CD14-positive monocyte (primary cell): Measurements from ENCODE around the gene CEP85L. TPM values are rescaled to one million over a fixed set of nuclear protein-coding genes. Genes with fewer than 3 reads are reported as not detected.

ENCODE experiments used
- DNase-seq, 3 donors: peaks; one replicate each; pipeline ENCODE4 v3.0.0-alpha.2; 2011 to 2022
- H2AFZ ChIP-seq: 2 replicates; pipeline ENCODE4 v1.6.0; 2012; ENCODE audit warnings: mild to moderate bottlenecking, low read depth, low read length, inconsistent platforms; ENCODE audit not compliant: insufficient read depth, poor library complexity, severe bottlenecking
- H3K27ac ChIP-seq, 2 donors: 1 replicate in 1 of 2; 2 replicates in 1 of 2; pipeline ENCODE4 v1.5.1; 2012 to 2013; ENCODE audit warnings: low read length in 2 of 2, control low read depth in 1 of 2, inconsistent platforms in 1 of 2, low read depth in 1 of 2, mild to moderate bottlenecking in 1 of 2
- H3K27me3 ChIP-seq, 2 donors: one replicate each; pipeline versions ENCODE4 v1.6.0 to v1.6.1; 2011 to 2013; ENCODE audit warnings: low read length in 2 of 2; ENCODE audit not compliant: control insufficient read depth in 2 of 2, insufficient read depth in 2 of 2
- H3K36me3 ChIP-seq, 2 donors: replicated peaks in 1 of 2; 1 replicate in 1 of 2; 2 replicates in 1 of 2; pipeline versions ENCODE4 v1.5.1 to v1.6.1; 2012 to 2013; ENCODE audit warnings: low read length in 2 of 2, control low read depth in 1 of 2, inconsistent platforms in 1 of 2, mild to moderate bottlenecking in 1 of 2; ENCODE audit not compliant: insufficient read depth in 2 of 2, control insufficient read depth in 1 of 2
- H3K4me1 ChIP-seq, 2 donors: 1 replicate in 1 of 2; 2 replicates in 1 of 2; pipeline versions ENCODE4 v1.5.1 to v1.6.1; 2012 to 2013; ENCODE audit warnings: low read length in 2 of 2, control low read depth in 1 of 2, inconsistent platforms in 1 of 2, mild to moderate bottlenecking in 1 of 2, moderate library complexity in 1 of 2; ENCODE audit not compliant: insufficient read depth in 2 of 2, control insufficient read depth in 1 of 2
- H3K4me2 ChIP-seq: replicated peaks from 2 replicates; pipeline ENCODE3; 2012; ENCODE audit warnings: low read length, moderate library complexity, mild to moderate bottlenecking; ENCODE audit not compliant: poor library complexity, severe bottlenecking; ENCODE audit errors: extremely low read depth
- H3K4me3 ChIP-seq, 3 experiments: fragments of 200-600 bp in 1 of 3; sonication (generic) in 1 of 3; replicated peaks in 1 of 3; 1 replicate in 2 of 3; 2 replicates in 1 of 3; pipeline ENCODE4 v1.5.1; 2011 to 2013; ENCODE audit warnings: low read length in 3 of 3, mild to moderate bottlenecking in 3 of 3, control low read depth in 2 of 3, low read depth in 2 of 3, inconsistent platforms in 1 of 3, moderate library complexity in 1 of 3
- H3K79me2 ChIP-seq: 2 replicates; pipeline ENCODE4 v1.6.0; 2012; ENCODE audit warnings: mild to moderate bottlenecking, control low read depth, inconsistent platforms, low read length, moderate library complexity; ENCODE audit not compliant: insufficient read depth
- H3K9ac ChIP-seq: 2 replicates; pipeline ENCODE4 v1.6.0; 2017; ENCODE audit warnings: low read length, mild to moderate bottlenecking; ENCODE audit not compliant: insufficient read depth, poor library complexity, severe bottlenecking
- H3K9me3 ChIP-seq, 2 donors: replicated peaks in 1 of 2; 1 replicate in 1 of 2; 2 replicates in 1 of 2; pipeline versions ENCODE4 v1.5.1 to v1.6.1; 2012 to 2013; ENCODE audit warnings: low read length in 2 of 2, control low read depth in 1 of 2; ENCODE audit not compliant: control insufficient read depth in 1 of 2, insufficient read depth in 1 of 2
- H4K20me1 ChIP-seq: 2 replicates; pipeline ENCODE4 v1.6.0; 2012; ENCODE audit warnings: mild to moderate bottlenecking, low read length, control low read depth, moderate library complexity; ENCODE audit not compliant: insufficient read depth
- H3K27ac Mint-ChIP-seq, 7 donors: one replicate each; pipeline ENCODE4 v1.8.0; 2020; ENCODE audit warnings: mild to moderate bottlenecking in 7 of 7, mixed read lengths in 7 of 7, moderate library complexity in 6 of 7, inconsistent platforms in 2 of 7
- H3K27me3 Mint-ChIP-seq, 3 donors: one replicate each; pipeline ENCODE4 v1.8.0; 2021 to 2022; ENCODE audit warnings: low read depth in 3 of 3, mild to moderate bottlenecking in 3 of 3, mixed read lengths in 3 of 3, moderate library complexity in 3 of 3, inconsistent platforms in 1 of 3
- H3K36me3 Mint-ChIP-seq, 2 donors: one replicate each; pipeline ENCODE4 v1.8.0; 2020; ENCODE audit warnings: mixed read lengths in 2 of 2, inconsistent platforms in 1 of 2, mild to moderate bottlenecking in 1 of 2
- H3K4me1 Mint-ChIP-seq: one replicate; pipeline ENCODE4 v1.8.0; 2020; ENCODE audit warnings: mild to moderate bottlenecking, mixed read lengths
- H3K4me3 Mint-ChIP-seq, 2 donors: one replicate each; pipeline ENCODE4 v1.8.0; 2020; ENCODE audit warnings: mild to moderate bottlenecking in 2 of 2, mixed read lengths in 2 of 2, moderate library complexity in 1 of 2
- H3K9me3 Mint-ChIP-seq, 7 donors: one replicate each; pipeline ENCODE4 v1.8.0; 2020 to 2022; ENCODE audit warnings: mixed read lengths in 7 of 7, mild to moderate bottlenecking in 6 of 7, moderate library complexity in 6 of 7, inconsistent platforms in 2 of 7
- CTCF ChIP-seq: fragments of 200-600 bp; IDR thresholded peaks from one replicate; pipeline ENCODE4 v1.8.0; 2022; ENCODE audit warnings: antibody characterized with exemption, mild to moderate bottlenecking
- WGBS: methylation state at CpG from one replicate; pipeline ENCODE4 v1.1.5; 2013; ENCODE audit warnings: missing lambda C conversion rate; ENCODE audit not compliant: insufficient coverage; 5-methylcytosine and 5-hydroxymethylcytosine counted together
- intact Hi-C, 2 donors: fragments of 100-400 bp; cut with micrococcal nuclease; formaldehyde crosslinking; loops; one replicate each; pipeline versions ENCODE4 v1.15.0 to v1.15.1; 2023
- polyA plus RNA-seq, 3 donors: library from polyadenylated mRNA; depleted of rRNA in 1 of 3; unstranded in 2 of 3; stranded (reverse) in 1 of 3; fragments of 300-500 nt in 2 of 3; fragments of >200 nt in 1 of 3; fragmentation: Illumina TruSeq in 2 of 3; gene quantifications; 1 replicate in 2 of 3; 2 replicates in 1 of 3; pipeline ENCODE4 v1.2.3, GENCODE V29; 2012 to 2021

Gene CEP85L
- polyA plus RNA-seq, 3 donors: 14.9 to 38.3 (median 19.6) TPM

- peaks cover 14% of the 10 kb centered on the region for H3K4me1 Mint-ChIP-seq
- H3K36me3 ChIP-seq: peaks cover 7 to 30% of the 10 kb centered on the region in 2 donors
- DNase-seq: no peak
- H3K27me3 Mint-ChIP-seq: no peaks in the 10 kb centered on the region
- no peaks in the 10 kb centered on the region for H3K27me3 ChIP-seq
- H3K9ac ChIP-seq: no peak overlapping the region
- H3K4me3 Mint-ChIP-seq: no peak overlapping the region
- no peak overlapping the region for H2AFZ ChIP-seq
- H3K36me3 Mint-ChIP-seq: peaks cover 21 to 41% of the 10 kb centered on the region in 2 donors
- no peaks in the 10 kb centered on the region for H3K9me3 Mint-ChIP-seq
- peaks cover 92% of the 10 kb centered on the region for H4K20me1 ChIP-seq
- H3K27ac ChIP-seq: no peak overlapping the region
- intact Hi-C loops: no loop called here
- no peaks in the 10 kb centered on the region for H3K79me2 ChIP-seq
- no peaks in the 10 kb centered on the region for H3K9me3 ChIP-seq
- no peak overlapping the region for H3K4me2 ChIP-seq
- H3K4me1 ChIP-seq: peaks cover 0 to 7% of the 10 kb centered on the region in 2 donors
- no peak overlapping the region for H3K4me3 ChIP-seq
- H3K27ac Mint-ChIP-seq: no peak overlapping the region
- TF ChIP-seq CTCF: no peak
These were observed 91.7 kb downstream of the CEP85L start for GRCh38 chr6:118559659-118560058.

- Mint-ChIP-seq H3K27ac (peak overlapping the region in 3 of 7 donors; percentile 30 to 41 (median 35)), H3K27me3 (no peaks in the 10 kb centered on the region), H3K36me3 (peaks cover 19 to 38% of the 10 kb centered on the region in 2 donors), H3K4me1 (peaks cover 14% of the 10 kb centered on the region), H3K9me3 (no peaks in the 10 kb centered on the region), H3K4me3 (no peak overlapping the region)
- H4K20me1 ChIP-seq: peaks cover 94% of the 10 kb centered on the region
- intact Hi-C loops: no loop called here
- no peak for DNase-seq
- no peak overlapping the region for H3K4me3 ChIP-seq
- WGBS: 10% methylated on average over 2 of the region's 6 CpGs
- H3K36me3 ChIP-seq: peaks cover 3 to 27% of the 10 kb centered on the region in 2 donors
- H3K4me2 ChIP-seq: no peak overlapping the region
- H3K79me2 ChIP-seq: no peaks in the 10 kb centered on the region
- H3K4me1 ChIP-seq: peaks cover 0 to 7% of the 10 kb centered on the region in 2 donors
- TF ChIP-seq CTCF: no peak
- no peak overlapping the region for H2AFZ ChIP-seq
- H3K27me3 ChIP-seq: no peaks in the 10 kb centered on the region
- no peak overlapping the region for H3K27ac ChIP-seq
- H3K9ac ChIP-seq: no peak overlapping the region
- no peaks in the 10 kb centered on the region for H3K9me3 ChIP-seq
These were observed 92.8 kb downstream of the CEP85L start for GRCh38 chr6:118558464-118559217.
